Stimulated activated CD4-positive, alpha-beta T cell treated with anti-CD3 and anti-CD28 coated beads, Interleukin-15, amount 100 ng/mL, for 24 hours (primary cell): Measurements from ENCODE around the gene ATP6V0D1.

Experiments used
- DNase-seq: peaks from one replicate; pipeline ENCODE4 v3.0.0-alpha.2; 2020

The ATP6V0D1 gene

DNA sequence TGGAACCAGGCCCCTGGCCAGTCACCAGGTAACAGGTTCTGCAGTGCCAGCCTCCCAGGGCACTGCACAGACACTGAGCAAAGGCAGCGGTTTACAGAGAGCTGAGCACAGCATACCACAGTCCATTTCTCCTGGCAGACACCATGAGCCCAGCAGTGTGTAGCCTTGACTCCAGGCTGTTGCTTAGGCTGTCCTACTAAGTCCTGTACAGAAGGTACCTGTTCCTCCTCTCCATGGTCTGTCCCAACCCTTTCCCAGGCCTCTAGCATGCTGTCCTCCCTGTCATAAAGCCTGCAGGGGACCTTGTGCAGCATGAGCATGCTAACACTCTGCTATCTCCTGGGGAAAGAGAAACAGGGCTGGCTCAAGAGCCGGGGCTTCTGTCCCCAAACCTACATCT, 20.0 kb downstream of the ATP6V0D1 start:
- no peak for DNase-seq

DNA sequence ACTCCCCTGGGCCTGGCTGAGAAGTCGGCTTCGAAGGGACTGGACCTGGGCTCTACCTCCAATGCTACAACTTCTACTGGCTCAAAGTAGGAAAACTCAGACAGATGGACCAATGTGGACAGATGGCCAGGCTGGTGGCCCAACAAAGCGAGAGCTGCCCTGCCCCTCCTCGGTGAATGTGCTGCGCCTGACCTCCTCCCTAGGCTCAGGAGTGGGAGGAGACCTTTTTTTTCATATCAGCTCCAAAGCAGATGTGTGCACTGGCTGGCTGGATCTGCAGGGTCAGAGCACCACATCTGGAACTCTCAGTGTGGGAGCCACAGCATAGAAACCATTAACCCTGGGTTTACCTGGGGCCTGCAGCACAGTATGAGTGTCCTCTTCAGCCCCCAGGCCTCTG, 20.8 kb downstream of the ATP6V0D1 start:
- DNase-seq, result no peak

DNA sequence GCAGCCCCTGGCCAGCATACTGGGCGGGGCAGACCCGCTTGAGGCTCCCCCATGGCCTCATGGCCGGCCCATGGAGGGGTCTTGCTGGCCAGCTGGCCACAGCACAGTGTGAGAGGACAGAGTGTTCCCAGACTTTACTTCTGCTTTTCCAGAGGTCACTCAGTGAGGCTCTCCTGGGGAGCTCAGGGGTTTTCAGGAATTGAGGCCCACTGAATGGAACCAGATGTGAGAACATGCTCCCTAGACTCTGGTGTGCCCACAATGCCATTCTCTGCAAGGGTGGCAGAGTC, 21.2 kb downstream of the ATP6V0D1 start:
- no peak for DNase-seq

DNA sequence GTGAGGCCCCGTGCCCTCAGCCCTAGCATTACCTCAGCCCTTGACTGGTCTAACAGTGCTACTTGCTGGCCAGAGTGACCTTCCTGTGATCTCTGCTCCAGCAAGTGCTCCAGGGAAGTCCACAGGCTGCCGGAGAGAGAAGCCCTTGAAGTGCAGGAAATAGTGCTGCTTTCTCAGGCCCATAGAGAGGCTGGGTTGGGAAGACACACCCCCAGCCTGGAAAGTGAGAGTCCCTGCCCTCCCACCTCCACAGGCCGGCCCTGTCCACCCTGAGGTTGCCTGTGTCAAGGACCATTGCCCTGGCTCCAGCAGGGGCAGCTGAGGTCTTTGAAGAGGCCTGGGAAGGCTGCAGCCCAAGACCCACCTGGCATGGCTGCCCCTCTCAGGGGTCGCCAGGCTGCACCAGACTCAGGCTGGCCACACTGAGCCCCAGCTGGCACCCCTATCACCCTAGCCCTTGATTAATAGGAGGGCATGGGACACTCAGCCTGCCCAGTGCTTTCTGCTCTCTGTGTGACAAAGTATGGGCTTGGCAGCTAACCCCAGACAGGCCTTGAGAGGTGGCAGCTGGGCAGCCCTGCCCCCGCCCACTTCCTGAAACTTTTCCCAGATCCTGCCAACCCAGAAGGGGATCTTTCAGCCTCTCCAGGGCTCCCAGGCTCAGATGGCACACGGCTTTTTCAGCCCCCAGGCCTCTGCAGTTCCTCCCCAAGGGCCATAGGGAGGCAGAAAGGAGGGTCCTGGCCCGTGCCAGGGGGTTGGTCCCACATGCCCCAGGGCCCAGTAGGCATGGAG, 21.7 kb downstream of the ATP6V0D1 start:
- DNase-seq, result no peak

DNA sequence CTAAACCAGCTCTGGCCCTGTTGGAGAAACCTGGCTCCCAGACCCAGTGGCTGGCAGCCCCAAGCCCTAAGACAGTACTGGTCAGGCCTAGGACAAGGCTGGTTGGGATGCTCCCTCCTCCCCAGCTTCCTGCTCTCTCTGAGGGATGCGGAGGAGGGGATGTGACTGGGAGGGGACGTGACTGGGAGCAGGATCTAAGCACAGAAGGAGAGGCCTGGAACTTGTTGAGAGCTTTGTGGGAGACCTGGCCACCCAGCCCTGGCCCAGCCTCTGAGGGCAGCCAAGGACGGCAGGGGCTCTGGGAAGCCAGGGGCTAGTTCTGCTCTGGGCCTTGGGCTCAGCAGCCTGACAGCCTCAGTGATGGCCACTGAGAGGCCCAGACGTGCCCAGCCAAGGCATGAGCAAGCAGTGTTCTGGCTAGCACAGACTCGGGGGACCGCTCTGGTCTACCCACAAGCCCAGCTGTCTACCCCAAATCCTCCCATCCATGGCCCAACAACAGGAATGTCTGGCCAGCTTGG, 22.8 kb downstream of the ATP6V0D1 start:
- no peak for DNase-seq

DNA sequence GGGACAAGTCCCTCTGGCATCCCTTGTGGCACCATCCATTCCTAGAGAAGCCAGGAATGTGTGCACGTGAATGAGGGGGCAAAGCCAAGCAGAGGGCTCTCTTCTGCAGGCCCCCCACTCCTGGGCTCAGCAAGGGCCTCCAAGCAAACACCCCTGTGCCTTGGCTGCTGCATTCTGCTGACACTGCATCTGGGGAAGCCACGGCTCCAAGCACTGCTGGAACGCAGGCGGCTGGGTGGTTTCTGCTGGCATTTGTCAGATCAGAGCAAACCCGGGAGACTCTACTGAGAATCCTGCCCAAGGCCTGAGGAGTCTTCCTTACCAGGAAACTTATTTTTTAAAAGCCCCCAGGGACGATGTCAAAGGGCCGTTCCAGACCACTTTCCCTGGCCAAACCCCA, 23.3 kb downstream of the ATP6V0D1 start:
- DNase-seq, result no peak

DNA sequence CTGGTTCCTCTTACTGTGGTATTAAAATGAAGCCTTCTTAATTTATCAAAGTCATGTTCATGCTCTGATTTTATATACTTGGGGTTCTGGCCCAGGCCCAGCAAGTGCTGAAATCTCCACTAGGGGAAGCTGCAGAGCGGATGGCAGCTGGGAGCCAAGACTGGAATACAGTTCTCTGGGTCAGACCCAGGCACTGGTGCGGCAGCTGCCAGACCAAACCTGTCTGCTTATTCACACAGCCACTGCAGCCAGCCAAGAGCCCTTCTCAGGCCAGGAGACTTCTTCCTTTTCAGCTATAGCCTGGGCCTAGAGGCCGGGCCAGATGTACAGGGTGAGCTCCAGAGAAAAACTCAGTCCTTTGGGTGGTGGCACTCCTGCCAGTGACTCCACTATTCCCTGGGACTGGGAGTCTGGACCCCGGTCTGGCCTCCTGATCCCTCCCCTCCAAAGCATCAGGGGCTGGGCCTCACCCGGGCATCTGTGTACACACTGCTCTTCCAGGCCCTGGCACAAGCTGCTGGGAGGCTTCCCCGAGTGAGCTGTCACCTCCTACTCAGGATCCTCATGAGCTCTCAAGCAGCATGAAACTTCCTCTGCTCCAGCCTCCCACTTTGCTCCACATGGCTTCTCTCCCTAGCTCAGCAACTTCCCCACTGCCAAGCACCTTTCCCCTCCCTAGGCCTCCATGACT, 24.4 kb downstream of the ATP6V0D1 start:
- no peak for DNase-seq

DNA sequence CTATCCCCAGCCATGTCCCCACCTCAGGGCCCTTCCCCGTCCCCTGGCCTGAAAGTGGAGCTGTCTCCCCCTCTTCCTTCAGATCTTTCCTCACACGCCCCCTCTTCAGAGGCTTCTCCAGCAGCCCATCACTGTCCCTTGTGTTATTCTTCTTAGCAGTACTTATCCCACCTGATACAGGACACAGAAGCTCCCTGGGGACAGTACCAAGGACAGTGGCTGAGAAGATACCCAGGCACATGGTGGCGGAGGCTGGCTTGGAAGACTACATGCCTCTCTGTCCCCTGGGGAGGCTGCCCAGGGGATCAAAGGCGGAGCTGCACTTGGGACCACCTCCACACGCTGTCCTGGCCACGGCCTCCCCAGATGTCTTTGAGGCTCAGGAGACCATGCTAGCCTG, 26.1 kb downstream of the ATP6V0D1 start:
- DNase-seq, result no peak

DNA sequence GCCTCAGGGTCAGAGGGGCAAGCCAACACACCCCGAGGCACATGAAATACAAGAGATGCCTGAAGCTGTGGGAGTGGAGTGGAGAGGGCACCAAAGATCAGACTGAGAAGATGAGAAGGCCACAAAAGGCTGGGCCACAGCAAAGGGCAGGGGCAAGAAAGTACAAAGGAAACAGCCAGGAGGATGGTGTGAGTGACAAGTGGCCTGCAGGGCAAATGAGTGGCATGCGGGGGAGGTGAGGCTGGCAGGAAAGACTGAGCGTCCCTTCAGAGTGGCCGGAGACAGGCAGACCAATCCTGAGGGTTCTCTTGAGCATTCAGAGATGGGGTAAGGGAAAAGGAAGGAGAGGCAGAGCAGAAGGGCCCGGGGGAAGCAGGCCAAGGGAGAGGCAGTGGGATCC, 26.9 kb downstream of the ATP6V0D1 start:
- DNase-seq, result no peak

DNA sequence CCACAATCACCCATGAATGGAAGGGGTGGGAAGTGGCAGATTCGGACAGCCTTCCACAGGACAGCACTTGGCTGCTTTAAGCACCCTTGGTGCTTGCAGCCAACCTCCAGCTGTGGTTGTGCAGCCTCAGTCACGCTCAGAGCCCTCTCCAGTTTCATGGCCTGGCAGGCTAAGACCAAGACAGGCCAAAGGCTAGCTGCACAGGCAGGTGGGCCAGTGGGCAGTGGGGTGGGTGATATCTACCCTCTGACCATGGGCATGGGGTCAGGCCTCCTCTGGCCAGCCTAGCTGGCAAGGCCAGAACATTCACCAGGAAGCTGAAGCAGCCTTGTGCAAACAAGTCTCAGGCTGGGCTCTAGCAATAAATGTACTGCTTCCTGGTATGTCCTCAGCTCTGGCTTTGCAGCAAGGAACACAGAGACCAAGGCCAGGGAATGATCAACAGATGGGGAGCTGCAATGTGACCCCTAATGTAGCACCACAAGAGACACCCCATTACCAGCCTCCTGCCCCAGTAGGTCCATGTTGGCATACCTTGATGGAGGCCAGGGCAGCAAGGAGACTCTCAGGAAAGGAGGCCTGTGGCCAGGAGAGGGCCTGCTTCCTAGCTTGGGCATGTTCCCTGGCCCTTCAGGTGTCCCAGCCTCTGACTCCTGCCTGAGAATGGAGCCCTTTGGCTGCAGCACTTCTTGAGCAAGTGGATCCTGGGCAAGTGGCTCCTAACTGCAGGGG, 29.1 kb downstream of the ATP6V0D1 start:
- DNase-seq, result no peak

DNA sequence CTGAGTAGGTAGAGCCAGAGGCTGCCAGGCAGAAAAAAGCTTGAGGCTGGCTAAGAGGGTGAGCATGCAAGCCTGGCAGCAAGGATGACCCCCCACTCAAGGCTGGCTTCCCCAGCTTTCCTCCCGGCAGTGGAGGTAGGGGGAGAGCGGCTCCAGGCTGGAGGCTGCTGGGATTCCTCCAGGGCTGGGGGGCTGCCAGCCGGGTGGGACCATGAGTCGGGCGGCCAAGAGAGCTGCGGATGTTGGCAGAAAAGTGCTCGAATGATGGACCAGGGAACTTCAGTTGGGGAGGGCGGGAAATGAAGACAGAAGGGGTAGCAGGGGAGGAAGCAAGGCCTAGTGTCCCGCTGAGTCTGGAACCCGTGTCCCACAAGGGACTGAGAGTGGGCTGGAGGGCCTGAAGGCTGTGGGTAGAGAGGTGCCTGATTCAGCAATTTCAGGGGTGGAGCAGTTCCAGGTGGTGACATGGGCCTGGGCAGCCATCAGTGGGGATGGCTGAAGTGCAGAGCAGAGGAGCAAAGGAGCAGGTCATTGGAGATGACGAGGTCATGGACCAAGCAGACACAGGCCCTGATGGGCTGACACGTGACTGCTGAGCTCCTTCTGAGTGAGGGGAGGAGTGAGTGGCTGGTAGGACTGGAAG, 29.8 kb downstream of the ATP6V0D1 start:
- DNase-seq, result no peak

DNA sequence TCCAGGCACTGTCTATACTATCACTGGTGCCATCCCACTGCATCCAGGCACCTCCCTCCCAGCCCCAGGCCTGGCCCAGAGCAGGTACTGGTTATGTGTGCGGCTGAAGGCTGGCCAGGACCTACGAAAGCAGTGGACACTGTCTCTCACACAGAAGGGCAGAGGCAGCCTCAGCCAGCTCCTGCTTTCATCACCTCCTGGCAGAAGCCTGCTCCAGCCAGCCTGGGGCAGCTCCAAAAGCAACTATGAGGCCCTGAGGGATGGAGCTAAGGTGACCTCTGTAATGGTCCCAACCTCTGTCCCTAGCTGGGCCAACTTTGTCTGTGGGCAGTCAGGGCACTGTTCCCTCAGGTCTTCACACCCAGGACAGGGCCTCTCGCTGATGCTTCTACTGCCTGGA, 31.2 kb downstream of the ATP6V0D1 start:
- no peak for DNase-seq

DNA sequence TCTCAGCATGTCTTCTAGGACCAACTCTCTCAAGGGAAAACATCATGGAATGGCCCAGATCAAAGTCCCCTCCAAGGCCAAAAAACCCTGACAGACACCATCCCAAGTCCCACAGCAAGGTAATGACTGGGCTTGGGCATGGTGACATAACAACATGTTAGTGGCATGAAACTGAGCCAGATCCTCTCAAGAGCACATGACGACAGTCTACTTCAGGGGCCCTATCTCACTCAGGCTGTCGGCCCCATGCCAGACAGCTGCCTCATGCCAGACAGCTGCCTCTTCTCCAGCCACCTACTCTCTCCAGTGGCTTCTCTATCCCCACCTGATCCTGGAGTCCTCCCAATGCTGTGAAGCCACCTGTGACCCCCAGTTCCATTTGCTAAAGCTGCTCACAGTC, 31.6 kb downstream of the ATP6V0D1 start:
- no peak for DNase-seq

DNA sequence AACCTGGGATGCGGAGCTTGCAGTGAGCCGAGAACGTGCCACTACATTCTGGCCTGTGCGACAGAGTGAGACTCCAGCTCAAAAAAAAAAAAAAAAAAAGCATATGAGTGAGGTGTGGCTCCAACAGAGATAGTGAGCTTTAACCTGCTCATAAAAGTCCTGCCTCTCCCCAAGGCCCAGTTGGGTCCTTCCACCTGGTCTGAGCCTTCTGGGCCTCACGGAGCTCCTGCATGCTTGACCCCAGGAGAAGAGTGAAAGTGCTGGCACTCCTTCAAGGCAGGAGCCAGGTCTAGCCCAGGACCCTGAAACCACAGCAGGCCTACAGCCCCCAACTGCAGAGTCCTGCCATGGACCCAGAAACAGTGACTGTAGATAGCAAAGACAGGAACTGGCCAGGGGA, 32.4 kb downstream of the ATP6V0D1 start:
- no peak for DNase-seq

DNA sequence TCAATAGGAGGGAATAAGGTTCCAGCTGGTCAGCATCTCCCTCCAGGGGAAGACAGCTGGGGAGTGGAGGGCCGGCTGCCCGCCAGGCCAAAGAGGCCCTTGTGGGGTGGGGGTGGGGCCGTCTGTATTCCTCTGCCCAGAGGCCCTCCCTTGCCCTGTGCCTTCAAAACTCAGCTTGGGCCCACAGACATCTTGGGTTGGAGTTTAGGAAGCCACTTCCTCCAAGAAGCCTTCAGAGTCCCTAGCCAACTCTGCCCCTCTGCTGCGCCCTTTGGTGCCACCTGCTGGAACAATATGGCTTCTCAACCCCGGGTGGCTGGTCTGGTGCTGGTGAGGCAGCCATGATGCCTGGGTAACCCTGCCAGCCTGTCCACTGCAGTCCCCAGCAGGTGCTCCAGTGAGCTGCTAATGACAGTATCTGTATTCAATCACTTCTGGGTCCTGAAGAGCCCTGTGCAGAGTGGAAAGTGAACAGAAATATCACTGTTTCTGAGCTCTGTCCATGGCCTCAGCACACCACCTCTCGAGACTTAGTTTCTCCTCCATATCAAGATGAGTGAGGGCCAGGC, 33.4 kb downstream of the ATP6V0D1 start:
- DNase-seq, result peak; percentile 84

DNA sequence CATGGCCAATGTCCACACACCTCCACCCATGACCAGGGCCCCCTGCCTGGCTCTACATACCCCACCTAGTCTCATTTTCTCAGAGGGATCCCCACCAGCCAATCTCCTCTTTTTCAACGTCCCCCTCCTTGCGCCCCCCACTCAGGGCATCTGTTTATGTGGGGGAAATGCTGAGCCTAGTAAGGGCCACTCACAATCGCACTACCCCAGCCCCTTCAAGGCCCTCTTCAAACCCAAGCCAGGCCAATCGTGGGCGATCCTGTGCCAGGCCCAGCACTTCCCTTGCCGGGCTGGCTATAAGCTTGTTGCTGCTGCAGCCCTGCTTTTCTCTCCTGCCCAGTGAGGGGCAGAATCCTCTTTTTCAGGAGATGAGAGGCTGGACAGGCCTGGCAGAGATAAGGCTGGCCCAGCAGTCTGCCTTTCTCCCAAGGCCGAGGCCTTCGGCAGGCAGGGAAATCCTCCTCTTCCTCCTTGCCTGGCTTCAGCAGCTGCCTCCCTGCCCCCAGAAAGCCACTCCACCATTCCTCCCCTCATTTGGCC, 33.9 kb downstream of the ATP6V0D1 start:
- DNase-seq, result no peak

DNA sequence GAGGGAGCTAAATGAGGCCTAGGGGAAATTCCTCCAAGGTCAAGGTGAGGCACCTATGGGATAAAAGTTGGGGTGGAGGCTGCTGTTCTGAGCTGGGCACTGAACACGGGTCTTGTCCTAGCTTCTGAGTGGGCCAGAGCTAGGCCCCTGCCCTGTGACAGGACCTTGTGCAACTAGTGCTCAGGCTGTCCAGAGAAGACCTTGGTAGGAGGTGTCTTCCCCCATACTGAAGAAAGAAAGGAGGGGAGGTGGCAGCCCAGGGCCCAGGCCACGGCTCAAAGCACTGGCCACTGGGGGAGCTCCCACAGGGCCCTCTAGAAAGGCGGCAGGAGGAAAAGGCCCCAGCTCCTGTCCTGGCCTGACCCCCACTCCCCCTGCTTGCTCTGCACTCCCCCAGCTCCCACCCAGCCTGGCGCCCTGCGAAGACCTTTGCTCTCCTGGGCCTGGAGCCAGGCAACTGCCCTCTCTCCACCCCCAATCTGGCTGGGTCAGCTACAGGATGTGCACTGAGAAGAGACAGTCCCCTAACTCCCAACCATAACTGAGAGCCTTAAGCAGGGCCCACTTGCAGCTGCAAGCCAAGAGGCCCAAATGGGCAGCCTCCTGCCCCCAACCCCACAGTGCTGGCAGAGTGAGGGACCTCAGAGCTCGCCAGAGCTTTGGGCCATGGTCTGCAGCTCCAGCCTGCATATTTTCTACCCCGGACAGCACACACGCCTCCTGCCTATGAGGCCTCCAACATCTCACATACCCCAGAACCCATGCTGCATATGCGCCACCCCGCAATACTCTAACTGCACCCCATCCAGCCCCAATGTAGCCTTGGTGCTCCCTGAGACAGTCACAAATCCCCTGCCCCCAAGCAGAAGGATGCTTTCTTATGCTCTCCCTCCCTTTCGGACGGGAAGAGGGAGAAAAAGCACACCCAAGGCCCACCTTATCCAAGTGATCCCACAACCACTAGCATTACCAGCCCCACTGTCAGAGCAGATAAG, 34.7 kb downstream of the ATP6V0D1 start:
- no peak for DNase-seq

DNA sequence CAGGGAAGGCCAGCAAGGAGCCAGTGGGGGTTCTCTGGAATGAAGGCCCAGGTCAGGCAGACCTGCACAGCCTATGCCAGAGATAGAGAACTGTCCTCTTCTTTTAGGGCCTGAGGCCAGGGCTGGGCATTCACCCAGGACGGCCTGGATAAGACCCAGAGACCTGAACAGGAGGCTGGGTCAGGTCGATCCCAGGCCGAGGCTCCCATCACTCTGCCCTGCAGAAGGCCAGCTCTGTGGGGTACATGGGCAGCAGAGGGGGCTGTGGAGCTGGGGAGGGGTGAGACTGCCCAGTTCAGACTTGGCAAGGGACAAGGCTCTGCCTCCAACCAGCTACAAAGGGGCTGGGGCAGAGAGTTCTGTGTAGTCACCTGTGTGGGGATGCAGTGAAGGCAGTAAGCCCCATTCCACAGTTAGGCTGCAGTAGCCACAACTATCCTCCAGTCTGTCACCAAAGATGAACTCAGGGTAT, 35.5 kb downstream of the ATP6V0D1 start:
- DNase-seq, result no peak

DNA sequence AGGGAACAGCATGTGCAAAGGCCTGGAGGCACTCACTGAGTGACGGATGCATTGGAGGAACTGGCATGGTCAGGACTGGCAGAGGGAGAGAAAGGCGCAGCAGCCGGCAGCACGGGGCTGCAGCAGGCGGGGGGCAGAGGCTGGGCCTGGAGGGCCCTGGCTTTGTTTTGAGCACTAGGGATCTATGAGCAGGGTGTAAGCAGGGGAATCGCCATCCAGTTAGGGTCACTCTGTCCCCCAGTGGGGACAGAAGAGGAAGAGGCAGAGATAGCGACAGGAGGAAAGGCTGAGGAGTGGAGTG, 35.9 kb downstream of the ATP6V0D1 start:
- DNase-seq, result no peak

DNA sequence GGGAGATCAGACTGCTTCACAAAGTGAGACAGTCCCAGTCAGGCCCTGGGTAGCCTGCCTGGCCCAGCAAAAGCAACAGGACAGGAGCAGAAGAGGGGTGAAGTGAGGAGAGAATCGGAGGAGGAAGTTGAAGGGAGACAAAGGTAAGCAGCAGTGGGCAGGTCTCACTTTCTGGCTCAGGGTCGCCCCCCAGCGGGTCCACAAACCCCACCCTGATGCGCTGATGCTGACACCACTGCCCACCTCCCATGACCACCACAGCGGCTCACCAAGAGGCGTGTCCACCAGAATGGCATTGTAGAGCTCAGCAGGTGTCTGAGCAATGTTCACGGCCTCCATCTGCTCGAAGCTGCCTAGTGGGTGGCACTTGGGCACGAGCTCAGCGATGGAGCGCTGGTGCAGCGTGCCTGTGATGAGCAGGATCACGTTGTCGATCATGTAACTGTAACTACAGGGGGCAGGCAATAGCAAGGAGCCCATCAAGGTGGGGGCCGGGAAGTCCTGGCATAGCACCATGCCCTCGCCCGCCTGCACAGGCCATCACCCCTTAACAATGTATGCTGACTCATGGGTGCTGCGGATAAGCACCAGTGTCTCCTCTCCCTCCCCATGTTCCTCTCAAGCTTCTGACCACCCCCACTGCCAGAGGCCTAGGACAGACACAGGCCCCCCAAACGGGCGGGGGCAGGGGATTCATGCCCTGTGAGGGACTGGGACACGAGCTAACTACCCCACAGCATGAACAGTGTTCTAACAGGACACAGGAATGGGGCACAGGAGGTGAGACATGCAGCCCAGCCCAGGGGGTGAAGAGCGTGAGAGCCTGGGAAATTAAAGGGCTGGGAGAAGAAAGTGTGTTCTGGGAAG, 36.5 kb downstream of the ATP6V0D1 start:
- no peak for DNase-seq

DNA sequence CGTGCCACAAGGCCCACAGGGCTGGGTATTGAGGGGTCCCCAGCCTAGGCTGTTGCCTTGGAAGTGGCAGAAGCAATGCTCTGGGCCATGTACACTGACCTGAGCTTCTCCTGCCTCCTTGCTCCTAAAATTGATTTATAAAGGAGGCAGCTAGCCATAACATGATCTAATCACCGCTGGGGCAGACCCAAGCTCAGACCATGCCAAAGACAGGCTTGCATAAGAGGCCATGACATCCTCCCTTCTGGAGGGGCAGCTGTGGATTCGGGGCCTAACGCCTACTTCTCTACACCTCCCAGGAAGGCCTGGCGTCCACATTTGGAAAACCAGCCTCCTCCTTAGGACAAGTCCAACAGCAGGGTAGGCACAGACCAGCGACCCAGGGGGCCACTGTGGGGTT, 37.7 kb downstream of the ATP6V0D1 start:
- DNase-seq, result no peak
